Spleen (tissue), 11 donors: Measurements from ENCODE around the gene PNKD. TPM values are rescaled to one million over a fixed set of nuclear protein-coding genes. Genes with fewer than 3 reads are reported as not detected.

Experiments
- DNase-seq: peaks from one replicate; pipeline ENCODE4 v3.0.0-alpha.2; 2020
- H3K27ac ChIP-seq, 8 donors: fragments of 200-600 bp; sonication (generic) in 7 of 8; 1 replicate in 4 of 8; 2 replicates in 4 of 8; pipeline versions ENCODE4 v1.5.0 to v1.8.0; 2016 to 2021; ENCODE audit warnings: inconsistent platforms in 4 of 8, mild to moderate bottlenecking in 4 of 8, moderate library complexity in 1 of 8
- H3K27me3 ChIP-seq, 7 donors: fragments of 200-600 bp; sonication (generic) in 6 of 7; replicated peaks in 1 of 7; 1 replicate in 4 of 7; 2 replicates in 3 of 7; pipeline versions ENCODE4 v1.5.0 to v1.8.0; 2016 to 2021; ENCODE audit warnings: inconsistent platforms in 3 of 7, mild to moderate bottlenecking in 1 of 7
- H3K36me3 ChIP-seq, 6 donors: fragments of 200-600 bp; sonication (generic) in 5 of 6; 1 replicate in 4 of 6; 2 replicates in 2 of 6; pipeline versions ENCODE4 v1.5.0 to v1.8.0; 2016 to 2021; ENCODE audit warnings: inconsistent platforms in 2 of 6
- H3K4me1 ChIP-seq, 6 donors: fragments of 200-600 bp; sonication (generic) in 5 of 6; 1 replicate in 3 of 6; 2 replicates in 3 of 6; pipeline versions ENCODE4 v1.5.0 to v1.8.0; 2016 to 2021; ENCODE audit warnings: inconsistent platforms in 3 of 6
- H3K4me3 ChIP-seq, 8 donors: fragments of 200-600 bp; sonication (generic) in 7 of 8; 1 replicate in 4 of 8; 2 replicates in 4 of 8; pipeline versions ENCODE4 v1.5.0 to v1.8.0; 2016 to 2021; ENCODE audit warnings: inconsistent platforms in 4 of 8, mild to moderate bottlenecking in 4 of 8, moderate library complexity in 2 of 8
- H3K9me3 ChIP-seq, 8 donors: fragments of 200-600 bp; sonication (generic) in 7 of 8; 1 replicate in 4 of 8; 2 replicates in 4 of 8; pipeline versions ENCODE4 v1.5.0 to v1.8.0; 2016 to 2021; ENCODE audit warnings: inconsistent platforms in 4 of 8
- CTCF ChIP-seq, 11 experiments: fragments of 200-600 bp in 7 of 11; fragments of 450-650 bp in 4 of 11; sonication (generic) in 4 of 11; IDR thresholded peaks in 8 of 11; conservative IDR thresholded peaks in 3 of 11; 1 replicate in 7 of 11; 2 replicates in 4 of 11; pipeline versions ENCODE4 v1.4.0 to v1.8.0; 2016 to 2021; ENCODE audit warnings: antibody characterized with exemption in 11 of 11, inconsistent platforms in 4 of 11, mild to moderate bottlenecking in 1 of 11
- POLR2A ChIP-seq, 3 donors: fragments of 450-650 bp; IDR thresholded peaks; one replicate each; pipeline ENCODE4 v1.5.1; 2017; ENCODE audit warnings: antibody characterized with exemption in 3 of 3, mild to moderate bottlenecking in 1 of 3
- POLR2AphosphoS5 ChIP-seq, 3 donors: sonication (generic); formaldehyde crosslinking; IDR thresholded peaks; one replicate each; pipeline ENCODE4 v1.5.1; 2017; ENCODE audit warnings: antibody characterized with exemption in 3 of 3
- WGBS, 5 donors: extraction: QIAGEN DNeasy Blood & Tissue Kit in 3 of 5; methylation state at CpG; one replicate each; pipeline versions ENCODE4 v1.1.5 to v1.1.7; 2013 to 2018; 5-methylcytosine and 5-hydroxymethylcytosine counted together
- intact Hi-C: fragments of 100-400 bp; cut with DNase I; formaldehyde crosslinking; loops from one replicate; pipeline ENCODE4 v1.15.0; 2023; ENCODE audit warnings: low total_unique reads
- polyA plus RNA-seq, 3 donors: library from polyadenylated mRNA; stranded (reverse); fragments of 200-250 nt; gene quantifications; one replicate each; pipeline ENCODE4 v1.2.1, GENCODE V29; 2013
- total RNA-seq, 7 donors: library from RNA; depleted of rRNA in 3 of 7; stranded (reverse); fragments of >200 nt in 3 of 7; fragmentation: NEBNext Ultra II Directional in 4 of 7; extraction: Animal tissue kit (Norgen Biotek cat#: 25700) in 4 of 7; gene quantifications; one replicate each; pipeline versions ENCODE4 v1.1.0 to v1.2.1, GENCODE V29; 2016 to 2021
- donor health status: healthy with polysubstance abuse.
- donor health status: DM: no; HTN: no; CAD: no; lungs with moderate emphysema.
- donor health status: DM: no; HTN: no; CAD: no.
- donor health status: Bipolar disorder and iron deficiency.
- donor health status: healthy.
- donor health status: DM: no; HTN: no; CAD: no.
- donor health status: DM: yes; HTN: yes; CAD: no.

PNKD gene
- total and polyA plus RNA-seq, 10 donors: 41.4 to 92.1 (median 49.4) TPM

GRCh38 chr2:218368150-218368528 is 97.8 kb downstream of the PNKD start:
- Histone ChIP-seq H3K36me3 (no peaks in the 10 kb centered on the region), H3K27ac (peak overlapping the region; percentile 84 to 97 (median 93)), H3K9me3 (peaks cover 0 to 10% (median 6%) of the 10 kb centered on the region in 8 donors), H3K4me1 (peaks cover 0 to 88% (median 41%) of the 10 kb centered on the region in 6 donors), H3K4me3 (peak overlapping the region; percentile 4 to 68 (median 44)), H3K27me3 (no peaks in the 10 kb centered on the region)
- WGBS, 5 donors: 41 to 55% (median 53%) methylated on average over 21 of the region's 21 CpGs
- DNase-seq: peak; percentile 83
- TF ChIP-seq POLR2AphosphoS5 (IDR thresholded peaks at IDR 0.05): no peak
- TF ChIP-seq CTCF (IDR thresholded peaks at IDR 0.05 in 8 of 11, conservative IDR thresholded peaks at IDR 0.05 in 3 of 11): peak in 1 of 11 experiments; percentile 4
- intact Hi-C loops: no loop called here

- DNase-seq: peak; percentile 86
- H3K9me3 ChIP-seq: peaks cover 0 to 10% (median 6%) of the 10 kb centered on the region in 8 donors
- no peaks in the 10 kb centered on the region for H3K27me3 ChIP-seq
- peaks cover 0 to 83% (median 40%) of the 10 kb centered on the region in 6 donors for H3K4me1 ChIP-seq
- no peaks in the 10 kb centered on the region for H3K36me3 ChIP-seq
- peak overlapping the region in 7 of 8 donors; percentile 91 to 97 (median 93) for H3K27ac ChIP-seq
- intact Hi-C loops: no loop called here
- 35 to 51% (median 42%) methylated on average over 24 to 27 of the region's 27 CpGs for WGBS, 5 donors
- peak in 1 of 3 donors; percentile 41 for TF ChIP-seq POLR2AphosphoS5 (IDR thresholded peaks at IDR 0.05)
- TF ChIP-seq POLR2A (IDR thresholded peaks at IDR 0.05): no peak
- peak in 1 of 11 experiments; percentile 8 for TF ChIP-seq CTCF (IDR thresholded peaks at IDR 0.05 in 8 of 11, conservative IDR thresholded peaks at IDR 0.05 in 3 of 11)
- peak overlapping the region in 4 of 8 donors; percentile 45 to 68 (median 47) for H3K4me3 ChIP-seq
These were observed 98.4 kb downstream of the PNKD start for GRCh38 chr2:218368621-218369153.

GRCh38 chr2:218369330-218369729 is 99.0 kb downstream of the PNKD start:
- Histone ChIP-seq H3K27me3 (no peaks in the 10 kb centered on the region), H3K27ac (peak overlapping the region in 7 of 8 donors; percentile 91 to 97 (median 93)), H3K4me1 (peaks cover 0 to 76% (median 40%) of the 10 kb centered on the region in 6 donors), H3K36me3 (no peaks in the 10 kb centered on the region), H3K9me3 (peaks cover 0 to 10% (median 6%) of the 10 kb centered on the region in 8 donors), H3K4me3 (peak overlapping the region in 2 of 8 donors; percentile 45 to 68)
- TF ChIP-seq POLR2AphosphoS5 (IDR thresholded peaks at IDR 0.05) (no peak), CTCF (IDR thresholded peaks at IDR 0.05 in 8 of 11, conservative IDR thresholded peaks at IDR 0.05 in 3 of 11) (no peak), POLR2A (IDR thresholded peaks at IDR 0.05) (no peak)
- intact Hi-C loops: no loop called here
- 24 to 45% (median 34%) methylated on average over 2 of the region's 2 CpGs for WGBS, 5 donors
- DNase-seq: no peak

- Histone ChIP-seq H3K27ac (peak overlapping the region in 7 of 8 donors; percentile 91 to 97 (median 93)), H3K36me3 (no peaks in the 10 kb centered on the region), H3K4me1 (peaks cover 0 to 71% (median 40%) of the 10 kb centered on the region in 6 donors), H3K4me3 (peak overlapping the region in 1 of 8 donors; percentile 68), H3K9me3 (peaks cover 0 to 10% (median 6%) of the 10 kb centered on the region in 8 donors), H3K27me3 (no peaks in the 10 kb centered on the region)
- WGBS, 5 donors: 37 to 70% (median 51%) methylated on average over 11 of the region's 11 CpGs
- intact Hi-C loops: no loop called here
- TF ChIP-seq POLR2AphosphoS5 (IDR thresholded peaks at IDR 0.05) (peak in 2 of 3 donors; percentile 55 to 80), CTCF (IDR thresholded peaks at IDR 0.05 in 8 of 11, conservative IDR thresholded peaks at IDR 0.05 in 3 of 11) (peak in 1 of 11 experiments; percentile 25), POLR2A (IDR thresholded peaks at IDR 0.05) (peak in 1 of 3 donors; percentile 10)
- peak; percentile 85 for DNase-seq
These were observed 100.2 kb downstream of the PNKD start for GRCh38 chr2:218370410-218371063.
